ENCODE measurements around the gene NIPSNAP2. TPM values are rescaled to one million over a fixed set of nuclear protein-coding genes. Genes with fewer than 3 reads are reported as not detected.

The NIPSNAP2 gene
- total RNA-seq, 1 experiment from 2014 or later, result 38.5 TPM

DNA sequence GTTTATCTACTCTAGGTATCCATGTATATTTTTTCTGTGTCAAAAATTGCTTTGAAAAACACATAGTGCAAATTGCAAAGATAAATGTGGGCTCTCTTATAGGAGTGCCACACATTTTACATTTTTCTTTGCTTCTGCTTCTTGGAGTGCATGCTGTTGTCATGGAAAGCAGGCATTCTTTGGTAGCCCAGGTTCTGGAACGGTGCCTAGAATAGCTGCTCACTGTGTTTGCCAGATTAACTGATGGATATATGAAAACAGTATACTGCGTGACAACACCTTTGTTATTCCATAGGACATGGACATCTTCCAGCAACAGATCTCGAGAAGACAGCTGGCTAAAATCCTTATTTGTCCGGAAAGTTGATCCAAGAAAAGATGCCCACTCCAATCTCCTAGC is 13.4 kb downstream of the NIPSNAP2 start:
- Mint-ChIP-seq H3K9me3 (no peaks in the 10 kb centered on the region), H3K36me3 (peaks cover 36% of the 10 kb centered on the region), H3K27ac (no peak overlapping the region), H3K4me3 (no peak overlapping the region), H3K27me3 (ENCODE audit: low read depth) (no peaks in the 10 kb centered on the region), H3K4me1 (no peaks in the 10 kb centered on the region)
- POLR2A ChIA-PET, result no interaction called here
- DNase-seq (ENCODE audit: low spot score) (no peak), ATAC-seq (no peak)
- CTCF ChIA-PET, result no interaction called here
- TF ChIP-seq, protein P1, sequence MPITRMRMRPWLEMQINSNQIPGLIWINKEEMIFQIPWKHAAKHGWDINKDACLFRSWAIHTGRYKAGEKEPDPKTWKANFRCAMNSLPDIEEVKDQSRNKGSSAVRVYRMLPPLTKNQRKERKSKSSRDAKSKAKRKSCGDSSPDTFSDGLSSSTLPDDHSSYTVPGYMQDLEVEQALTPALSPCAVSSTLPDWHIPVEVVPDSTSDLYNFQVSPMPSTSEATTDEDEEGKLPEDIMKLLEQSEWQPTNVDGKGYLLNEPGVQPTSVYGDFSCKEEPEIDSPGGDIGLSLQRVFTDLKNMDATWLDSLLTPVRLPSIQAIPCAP (CRISPR knock-in tag; IDR thresholded peaks at IDR 0.05), result no peak
- TF ChIP-seq KAT7 (CRISPR knock-in tag; IDR thresholded peaks at IDR 0.05; ENCODE audit: borderline replicate concordance), result no peak
- TF ChIP-seq, protein P2, sequence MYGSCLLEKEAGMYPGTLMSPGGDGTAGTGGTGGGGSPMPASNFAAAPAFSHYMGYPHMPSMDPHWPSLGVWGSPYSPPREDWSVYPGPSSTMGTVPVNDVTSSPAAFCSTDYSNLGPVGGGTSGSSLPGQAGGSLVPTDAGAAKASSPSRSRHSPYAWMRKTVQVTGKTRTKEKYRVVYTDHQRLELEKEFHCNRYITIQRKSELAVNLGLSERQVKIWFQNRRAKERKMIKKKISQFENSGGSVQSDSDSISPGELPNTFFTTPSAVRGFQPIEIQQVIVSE (CRISPR knock-in tag; IDR thresholded peaks at IDR 0.05; ENCODE audit: borderline replicate concordance), result no peak
- no peak for TF ChIP-seq ZNF416 (CRISPR knock-in tag; IDR thresholded peaks at IDR 0.05)
- TF ChIP-seq, protein P3, sequence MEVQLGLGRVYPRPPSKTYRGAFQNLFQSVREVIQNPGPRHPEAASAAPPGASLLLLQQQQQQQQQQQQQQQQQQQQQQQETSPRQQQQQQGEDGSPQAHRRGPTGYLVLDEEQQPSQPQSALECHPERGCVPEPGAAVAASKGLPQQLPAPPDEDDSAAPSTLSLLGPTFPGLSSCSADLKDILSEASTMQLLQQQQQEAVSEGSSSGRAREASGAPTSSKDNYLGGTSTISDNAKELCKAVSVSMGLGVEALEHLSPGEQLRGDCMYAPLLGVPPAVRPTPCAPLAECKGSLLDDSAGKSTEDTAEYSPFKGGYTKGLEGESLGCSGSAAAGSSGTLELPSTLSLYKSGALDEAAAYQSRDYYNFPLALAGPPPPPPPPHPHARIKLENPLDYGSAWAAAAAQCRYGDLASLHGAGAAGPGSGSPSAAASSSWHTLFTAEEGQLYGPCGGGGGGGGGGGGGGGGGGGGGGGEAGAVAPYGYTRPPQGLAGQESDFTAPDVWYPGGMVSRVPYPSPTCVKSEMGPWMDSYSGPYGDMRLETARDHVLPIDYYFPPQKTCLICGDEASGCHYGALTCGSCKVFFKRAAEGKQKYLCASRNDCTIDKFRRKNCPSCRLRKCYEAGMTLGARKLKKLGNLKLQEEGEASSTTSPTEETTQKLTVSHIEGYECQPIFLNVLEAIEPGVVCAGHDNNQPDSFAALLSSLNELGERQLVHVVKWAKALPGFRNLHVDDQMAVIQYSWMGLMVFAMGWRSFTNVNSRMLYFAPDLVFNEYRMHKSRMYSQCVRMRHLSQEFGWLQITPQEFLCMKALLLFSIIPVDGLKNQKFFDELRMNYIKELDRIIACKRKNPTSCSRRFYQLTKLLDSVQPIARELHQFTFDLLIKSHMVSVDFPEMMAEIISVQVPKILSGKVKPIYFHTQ (CRISPR knock-in tag; IDR thresholded peaks at IDR 0.05), result no peak
- no peak for TF ChIP-seq CBFB (CRISPR knock-in tag; IDR thresholded peaks at IDR 0.05; ENCODE audit: low read depth)
- TF ChIP-seq ZNF219 (CRISPR knock-in tag; IDR thresholded peaks at IDR 0.05; ENCODE audit: borderline replicate concordance), result no peak

DNA sequence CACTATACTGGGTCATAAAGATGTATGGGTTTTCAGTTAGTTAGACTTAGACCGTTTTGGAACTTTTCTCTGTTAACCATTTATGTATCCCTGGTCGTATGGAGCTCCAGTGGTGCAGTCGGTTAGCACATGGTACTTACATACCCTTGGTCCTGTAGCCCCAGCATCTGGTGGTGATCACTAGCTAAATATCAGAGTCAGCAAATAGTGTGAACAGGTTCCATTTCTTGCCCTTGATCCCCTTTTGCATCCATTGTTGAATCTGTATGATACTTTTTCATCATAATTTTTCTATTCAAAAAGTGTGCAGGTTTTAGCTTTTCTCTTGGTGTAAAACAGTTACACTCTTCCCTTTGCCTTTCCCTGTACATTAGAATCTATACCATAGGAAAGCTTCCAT is 15.9 kb downstream of the NIPSNAP2 start:
- ATAC-seq, result no peak
- no peak for TF ChIP-seq SMAD3 (CRISPR knock-in tag; IDR thresholded peaks at IDR 0.05; ENCODE audit: borderline replicate concordance)
- TF ChIP-seq PRRX2 (CRISPR knock-in tag; IDR thresholded peaks at IDR 0.05), result no peak
- TF ChIP-seq, protein P4, sequence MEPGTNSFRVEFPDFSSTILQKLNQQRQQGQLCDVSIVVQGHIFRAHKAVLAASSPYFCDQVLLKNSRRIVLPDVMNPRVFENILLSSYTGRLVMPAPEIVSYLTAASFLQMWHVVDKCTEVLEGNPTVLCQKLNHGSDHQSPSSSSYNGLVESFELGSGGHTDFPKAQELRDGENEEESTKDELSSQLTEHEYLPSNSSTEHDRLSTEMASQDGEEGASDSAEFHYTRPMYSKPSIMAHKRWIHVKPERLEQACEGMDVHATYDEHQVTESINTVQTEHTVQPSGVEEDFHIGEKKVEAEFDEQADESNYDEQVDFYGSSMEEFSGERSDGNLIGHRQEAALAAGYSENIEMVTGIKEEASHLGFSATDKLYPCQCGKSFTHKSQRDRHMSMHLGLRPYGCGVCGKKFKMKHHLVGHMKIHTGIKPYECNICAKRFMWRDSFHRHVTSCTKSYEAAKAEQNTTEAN (CRISPR knock-in tag; IDR thresholded peaks at IDR 0.05), result no peak
- TF ChIP-seq NR3C1 (CRISPR knock-in tag; conservative IDR thresholded peaks at IDR 0.05; ENCODE audit: low read depth), result no peak
- TF ChIP-seq, protein P5, sequence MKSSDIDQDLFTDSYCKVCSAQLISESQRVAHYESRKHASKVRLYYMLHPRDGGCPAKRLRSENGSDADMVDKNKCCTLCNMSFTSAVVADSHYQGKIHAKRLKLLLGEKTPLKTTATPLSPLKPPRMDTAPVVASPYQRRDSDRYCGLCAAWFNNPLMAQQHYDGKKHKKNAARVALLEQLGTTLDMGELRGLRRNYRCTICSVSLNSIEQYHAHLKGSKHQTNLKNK (CRISPR knock-in tag; IDR thresholded peaks at IDR 0.05), result no peak
- TF ChIP-seq, protein P6, sequence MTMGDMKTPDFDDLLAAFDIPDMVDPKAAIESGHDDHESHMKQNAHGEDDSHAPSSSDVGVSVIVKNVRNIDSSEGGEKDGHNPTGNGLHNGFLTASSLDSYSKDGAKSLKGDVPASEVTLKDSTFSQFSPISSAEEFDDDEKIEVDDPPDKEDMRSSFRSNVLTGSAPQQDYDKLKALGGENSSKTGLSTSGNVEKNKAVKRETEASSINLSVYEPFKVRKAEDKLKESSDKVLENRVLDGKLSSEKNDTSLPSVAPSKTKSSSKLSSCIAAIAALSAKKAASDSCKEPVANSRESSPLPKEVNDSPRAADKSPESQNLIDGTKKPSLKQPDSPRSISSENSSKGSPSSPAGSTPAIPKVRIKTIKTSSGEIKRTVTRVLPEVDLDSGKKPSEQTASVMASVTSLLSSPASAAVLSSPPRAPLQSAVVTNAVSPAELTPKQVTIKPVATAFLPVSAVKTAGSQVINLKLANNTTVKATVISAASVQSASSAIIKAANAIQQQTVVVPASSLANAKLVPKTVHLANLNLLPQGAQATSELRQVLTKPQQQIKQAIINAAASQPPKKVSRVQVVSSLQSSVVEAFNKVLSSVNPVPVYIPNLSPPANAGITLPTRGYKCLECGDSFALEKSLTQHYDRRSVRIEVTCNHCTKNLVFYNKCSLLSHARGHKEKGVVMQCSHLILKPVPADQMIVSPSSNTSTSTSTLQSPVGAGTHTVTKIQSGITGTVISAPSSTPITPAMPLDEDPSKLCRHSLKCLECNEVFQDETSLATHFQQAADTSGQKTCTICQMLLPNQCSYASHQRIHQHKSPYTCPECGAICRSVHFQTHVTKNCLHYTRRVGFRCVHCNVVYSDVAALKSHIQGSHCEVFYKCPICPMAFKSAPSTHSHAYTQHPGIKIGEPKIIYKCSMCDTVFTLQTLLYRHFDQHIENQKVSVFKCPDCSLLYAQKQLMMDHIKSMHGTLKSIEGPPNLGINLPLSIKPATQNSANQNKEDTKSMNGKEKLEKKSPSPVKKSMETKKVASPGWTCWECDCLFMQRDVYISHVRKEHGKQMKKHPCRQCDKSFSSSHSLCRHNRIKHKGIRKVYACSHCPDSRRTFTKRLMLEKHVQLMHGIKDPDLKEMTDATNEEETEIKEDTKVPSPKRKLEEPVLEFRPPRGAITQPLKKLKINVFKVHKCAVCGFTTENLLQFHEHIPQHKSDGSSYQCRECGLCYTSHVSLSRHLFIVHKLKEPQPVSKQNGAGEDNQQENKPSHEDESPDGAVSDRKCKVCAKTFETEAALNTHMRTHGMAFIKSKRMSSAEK (CRISPR knock-in tag; IDR thresholded peaks at IDR 0.05; ENCODE audit: borderline replicate concordance), result no peak
- TF ChIP-seq ESRRA (CRISPR knock-in tag; IDR thresholded peaks at IDR 0.05; ENCODE audit: borderline replicate concordance), result no peak
- TF ChIP-seq, protein P7, sequence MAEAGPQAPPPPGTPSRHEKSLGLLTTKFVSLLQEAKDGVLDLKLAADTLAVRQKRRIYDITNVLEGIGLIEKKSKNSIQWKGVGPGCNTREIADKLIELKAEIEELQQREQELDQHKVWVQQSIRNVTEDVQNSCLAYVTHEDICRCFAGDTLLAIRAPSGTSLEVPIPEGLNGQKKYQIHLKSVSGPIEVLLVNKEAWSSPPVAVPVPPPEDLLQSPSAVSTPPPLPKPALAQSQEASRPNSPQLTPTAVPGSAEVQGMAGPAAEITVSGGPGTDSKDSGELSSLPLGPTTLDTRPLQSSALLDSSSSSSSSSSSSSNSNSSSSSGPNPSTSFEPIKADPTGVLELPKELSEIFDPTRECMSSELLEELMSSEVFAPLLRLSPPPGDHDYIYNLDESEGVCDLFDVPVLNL (CRISPR knock-in tag; IDR thresholded peaks at IDR 0.05; ENCODE audit: borderline replicate concordance, low read depth), result no peak
- TF ChIP-seq MYBL2 (CRISPR knock-in tag; IDR thresholded peaks at IDR 0.05), result no peak
- TF ChIP-seq, protein P8, sequence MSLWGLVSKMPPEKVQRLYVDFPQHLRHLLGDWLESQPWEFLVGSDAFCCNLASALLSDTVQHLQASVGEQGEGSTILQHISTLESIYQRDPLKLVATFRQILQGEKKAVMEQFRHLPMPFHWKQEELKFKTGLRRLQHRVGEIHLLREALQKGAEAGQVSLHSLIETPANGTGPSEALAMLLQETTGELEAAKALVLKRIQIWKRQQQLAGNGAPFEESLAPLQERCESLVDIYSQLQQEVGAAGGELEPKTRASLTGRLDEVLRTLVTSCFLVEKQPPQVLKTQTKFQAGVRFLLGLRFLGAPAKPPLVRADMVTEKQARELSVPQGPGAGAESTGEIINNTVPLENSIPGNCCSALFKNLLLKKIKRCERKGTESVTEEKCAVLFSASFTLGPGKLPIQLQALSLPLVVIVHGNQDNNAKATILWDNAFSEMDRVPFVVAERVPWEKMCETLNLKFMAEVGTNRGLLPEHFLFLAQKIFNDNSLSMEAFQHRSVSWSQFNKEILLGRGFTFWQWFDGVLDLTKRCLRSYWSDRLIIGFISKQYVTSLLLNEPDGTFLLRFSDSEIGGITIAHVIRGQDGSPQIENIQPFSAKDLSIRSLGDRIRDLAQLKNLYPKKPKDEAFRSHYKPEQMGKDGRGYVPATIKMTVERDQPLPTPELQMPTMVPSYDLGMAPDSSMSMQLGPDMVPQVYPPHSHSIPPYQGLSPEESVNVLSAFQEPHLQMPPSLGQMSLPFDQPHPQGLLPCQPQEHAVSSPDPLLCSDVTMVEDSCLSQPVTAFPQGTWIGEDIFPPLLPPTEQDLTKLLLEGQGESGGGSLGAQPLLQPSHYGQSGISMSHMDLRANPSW (CRISPR knock-in tag; conservative IDR thresholded peaks at IDR 0.05; ENCODE audit: low read depth), result no peak
- no peak for TF ChIP-seq FOXJ3 (CRISPR knock-in tag; IDR thresholded peaks at IDR 0.05; ENCODE audit: borderline replicate concordance)
- TF ChIP-seq ZNF416 (CRISPR knock-in tag; IDR thresholded peaks at IDR 0.05), result no peak
- TF ChIP-seq TP53 (CRISPR knock-in tag; IDR thresholded peaks at IDR 0.05), result no peak
- no peak for TF ChIP-seq SMAD4 (CRISPR knock-in tag; IDR thresholded peaks at IDR 0.05)
- TF ChIP-seq, protein P2 (CRISPR knock-in tag; IDR thresholded peaks at IDR 0.05; ENCODE audit: borderline replicate concordance), result no peak
- CTCF ChIA-PET, result no interaction called here
- POLR2A ChIA-PET, result no interaction called here
- DNase-seq (ENCODE audit: low spot score), result no peak
- H3K4me3 Mint-ChIP-seq, result no peak overlapping the region
- peaks cover 49% of the 10 kb centered on the region for H3K36me3 Mint-ChIP-seq
- H3K4me1 Mint-ChIP-seq, result no peaks in the 10 kb centered on the region
- no peaks in the 10 kb centered on the region for H3K9me3 Mint-ChIP-seq
- no peak overlapping the region for H3K27ac Mint-ChIP-seq
- H3K27me3 Mint-ChIP-seq (ENCODE audit: low read depth), result no peaks in the 10 kb centered on the region
